ENCODE measurements around the gene NR2F2. TPM values are rescaled to one million over a fixed set of nuclear protein-coding genes. Genes with fewer than 3 reads are reported as not detected.

The NR2F2 gene
- polyA plus RNA-seq, 1 experiment, result 63.1 TPM

DNA sequence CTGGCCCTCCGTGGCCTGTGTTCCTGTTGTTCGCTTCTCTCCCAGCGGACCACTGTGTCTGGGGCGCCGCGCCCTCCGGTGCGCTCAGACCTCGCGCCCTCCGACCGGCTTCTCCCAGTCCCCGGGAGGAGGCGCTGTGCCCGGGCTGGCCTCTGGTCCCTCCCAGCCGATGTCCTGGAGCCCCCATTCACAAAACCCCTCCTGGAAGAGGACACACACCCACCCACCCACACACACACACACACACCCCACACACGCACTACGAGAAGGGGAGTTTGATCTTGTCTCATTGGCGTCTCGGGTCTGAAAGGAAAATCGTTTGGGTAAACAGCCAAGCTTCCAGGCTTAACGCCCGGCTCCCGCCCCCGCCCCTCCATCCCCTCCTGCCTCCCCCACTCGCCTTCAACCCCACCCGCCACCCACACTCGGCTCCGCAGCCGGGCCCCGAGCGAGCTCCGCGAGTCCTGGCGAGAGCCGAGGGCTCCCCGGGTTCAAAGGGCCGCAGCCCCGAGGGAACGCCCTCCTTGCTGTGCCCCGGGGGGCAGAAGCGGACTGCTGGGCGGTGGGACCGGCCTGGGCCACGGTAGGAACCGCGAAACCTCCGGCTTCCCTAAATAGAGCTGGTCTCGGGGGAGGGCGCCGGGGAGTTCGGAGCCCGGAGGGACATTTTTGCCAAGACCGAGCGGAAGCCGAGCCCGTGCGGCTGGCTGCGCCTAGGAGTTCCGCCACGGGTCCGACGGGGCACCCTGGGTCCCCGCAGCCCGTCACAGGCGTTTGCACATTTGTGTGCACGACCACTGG lies 23.6 kb downstream of the NR2F2 start:
- CTCF ChIA-PET, result interaction anchor here (0.5 to 6.1 kb wide), 17 partner anchors 9 to 1549 kb away, joined by 3 to 33 read pairs (median 4); no protein-coding TSS in a partner anchor
- Histone ChIP-seq H3K4me3 (ENCODE audit: low read depth, low read length) (peak overlapping the region; percentile 73), H3K9me3 (ENCODE audit: control insufficient read depth, insufficient read depth, low read length) (no peaks in the 10 kb centered on the region; the same call in 1 of the 2 replicates), H3K27ac (ENCODE audit: low read depth, low read length) (peak overlapping the region; percentile 84), H3K27me3 (ENCODE audit: control insufficient read depth, insufficient read depth, low read length) (no peaks in the 10 kb centered on the region)
- POLR2A ChIA-PET, result interaction anchor here (0.7 to 2.1 kb wide), 5 partner anchors 9 to 24 kb away, joined by 4 to 7 read pairs (median 5); partner anchors contain the start of gene NR2F2
- no peak for DNase-seq (ENCODE audit: low read depth, low spot score)
- TF ChIP-seq, protein P1, sequence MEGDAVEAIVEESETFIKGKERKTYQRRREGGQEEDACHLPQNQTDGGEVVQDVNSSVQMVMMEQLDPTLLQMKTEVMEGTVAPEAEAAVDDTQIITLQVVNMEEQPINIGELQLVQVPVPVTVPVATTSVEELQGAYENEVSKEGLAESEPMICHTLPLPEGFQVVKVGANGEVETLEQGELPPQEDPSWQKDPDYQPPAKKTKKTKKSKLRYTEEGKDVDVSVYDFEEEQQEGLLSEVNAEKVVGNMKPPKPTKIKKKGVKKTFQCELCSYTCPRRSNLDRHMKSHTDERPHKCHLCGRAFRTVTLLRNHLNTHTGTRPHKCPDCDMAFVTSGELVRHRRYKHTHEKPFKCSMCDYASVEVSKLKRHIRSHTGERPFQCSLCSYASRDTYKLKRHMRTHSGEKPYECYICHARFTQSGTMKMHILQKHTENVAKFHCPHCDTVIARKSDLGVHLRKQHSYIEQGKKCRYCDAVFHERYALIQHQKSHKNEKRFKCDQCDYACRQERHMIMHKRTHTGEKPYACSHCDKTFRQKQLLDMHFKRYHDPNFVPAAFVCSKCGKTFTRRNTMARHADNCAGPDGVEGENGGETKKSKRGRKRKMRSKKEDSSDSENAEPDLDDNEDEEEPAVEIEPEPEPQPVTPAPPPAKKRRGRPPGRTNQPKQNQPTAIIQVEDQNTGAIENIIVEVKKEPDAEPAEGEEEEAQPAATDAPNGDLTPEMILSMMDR (IDR thresholded peaks at IDR 0.05; ENCODE audit: low read depth, low read length), result peak; percentile 78

- TF ChIP-seq, protein P1 (IDR thresholded peaks at IDR 0.05; ENCODE audit: low read depth, low read length), result peak; percentile 50
- ChIA-PET POLR2A (interaction anchor here (1.4 to 2.1 kb wide), 4 partner anchors 13 to 24 kb away, joined by 4 to 7 read pairs (median 5); partner anchors contain the start of gene NR2F2), CTCF (interaction anchor here (0.5 to 6.1 kb wide), 21 partner anchors 8 to 1550 kb away, joined by 3 to 33 read pairs (median 4); no protein-coding TSS in a partner anchor)
- Histone ChIP-seq H3K27me3 (ENCODE audit: control insufficient read depth, insufficient read depth, low read length) (no peaks in the 10 kb centered on the region), H3K4me3 (ENCODE audit: low read depth, low read length) (peak overlapping the region; percentile 73), H3K9me3 (ENCODE audit: control insufficient read depth, insufficient read depth, low read length) (no peaks in the 10 kb centered on the region; the same call in 1 of the 2 replicates), H3K27ac (ENCODE audit: low read depth, low read length) (peak overlapping the region; percentile 84)
- no peak for DNase-seq (ENCODE audit: low read depth, low spot score)
Observed at GRCh38 chr15:96354731-96355567, 24.4 kb downstream of the NR2F2 start.

DNA sequence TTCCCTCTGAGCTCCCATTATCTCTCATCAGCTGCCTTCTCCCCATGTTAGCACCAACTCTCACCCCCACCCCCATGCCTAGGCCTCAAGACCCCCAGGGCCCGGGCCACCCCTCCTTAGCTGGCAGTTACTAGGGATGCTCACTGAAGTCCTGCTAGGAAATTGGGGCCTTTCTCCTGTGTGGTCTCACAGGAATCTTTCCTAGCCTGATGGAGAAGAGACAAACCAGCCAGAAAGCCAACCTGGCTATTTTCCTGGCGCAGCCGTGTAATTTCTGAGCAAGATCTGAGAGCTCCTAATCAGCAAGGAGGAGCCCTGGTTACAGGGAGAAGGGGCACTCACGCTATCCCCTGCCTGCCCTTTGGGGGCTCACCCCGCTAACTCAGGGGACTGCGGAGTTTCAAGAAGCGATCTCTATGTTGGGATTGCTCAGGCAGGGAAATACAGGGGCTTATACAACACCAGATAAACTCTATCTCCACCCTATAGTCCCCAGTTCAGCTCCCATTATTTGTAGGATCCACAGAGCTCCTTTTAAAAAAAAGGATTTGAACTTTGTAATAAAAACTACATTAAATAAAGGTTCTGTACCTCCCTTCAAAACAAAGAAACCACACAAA lies 25.2 kb downstream of the NR2F2 start:
- ChIA-PET CTCF (interaction anchor here (0.6 to 6.1 kb wide), 14 partner anchors 9 to 1581 kb away, joined by 3 to 33 read pairs (median 4); no protein-coding TSS in a partner anchor), POLR2A (interaction anchor here (1.9 kb wide), 1 partner anchor 19 kb away, joined by 7 read pairs; no protein-coding TSS in a partner anchor)
- Histone ChIP-seq H3K27ac (ENCODE audit: low read depth, low read length) (no peak overlapping the region), H3K9me3 (ENCODE audit: control insufficient read depth, insufficient read depth, low read length) (no peaks in the 10 kb centered on the region; the same call in 1 of the 2 replicates), H3K27me3 (ENCODE audit: control insufficient read depth, insufficient read depth, low read length) (no peaks in the 10 kb centered on the region), H3K4me3 (ENCODE audit: low read depth, low read length) (peak overlapping the region; percentile 73)
- no peak for DNase-seq (ENCODE audit: low read depth, low spot score)
- TF ChIP-seq, protein P1 (IDR thresholded peaks at IDR 0.05; ENCODE audit: low read depth, low read length), result no peak

GRCh38 chr15:96356494-96357455 lies 26.3 kb downstream of the NR2F2 start:
- Histone ChIP-seq H3K27me3 (ENCODE audit: control insufficient read depth, insufficient read depth, low read length) (no peaks in the 10 kb centered on the region), H3K27ac (ENCODE audit: low read depth, low read length) (peak overlapping the region; percentile 73), H3K4me3 (ENCODE audit: low read depth, low read length) (peak overlapping the region; percentile 71), H3K9me3 (ENCODE audit: control insufficient read depth, insufficient read depth, low read length) (no peaks in the 10 kb centered on the region; the same call in 1 of the 2 replicates)
- ChIA-PET POLR2A (interaction anchor here (0.6 kb wide), 1 partner anchor 468 kb away, joined by 6 read pairs; no protein-coding TSS in a partner anchor), CTCF (interaction anchor here (0.6 to 6.1 kb wide), 18 partner anchors 8 to 1571 kb away, joined by 3 to 33 read pairs (median 4); no protein-coding TSS in a partner anchor)
- DNase-seq (ENCODE audit: low read depth, low spot score), result peak; percentile 65
- TF ChIP-seq, protein P1 (IDR thresholded peaks at IDR 0.05; ENCODE audit: low read depth, low read length), result peak; percentile 87
